ENCODE measurements around the gene FGF18.
"Not testable (repeated sequence)": the region's sequence is repeated elsewhere in the genome, so short reads cannot be mapped to it uniquely, and the experiment has no call there.

Gene FGF18

DNA sequence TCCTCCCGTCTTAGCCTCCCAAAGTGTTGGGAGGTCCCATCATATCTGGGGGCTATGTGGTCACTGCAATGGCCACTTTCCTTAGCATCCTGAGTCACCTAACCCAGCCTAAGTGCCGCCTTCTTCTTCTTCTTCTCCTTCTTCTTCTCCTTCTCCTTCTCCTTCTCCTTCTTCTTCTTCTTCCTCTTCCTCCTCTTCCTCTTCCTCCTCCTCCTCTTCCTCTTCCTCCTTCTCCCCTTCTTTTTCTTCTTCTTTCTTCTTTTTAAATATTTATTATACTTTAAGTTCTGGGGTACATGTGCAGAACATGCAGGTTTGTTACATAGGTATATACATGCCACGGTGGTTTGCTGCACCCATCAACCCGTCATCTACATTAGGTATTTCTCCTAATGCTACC lies 78.0 kb downstream of the FGF18 start:
- DNase-seq (ENCODE audit: low read depth) = not testable (repeated sequence)

DNA sequence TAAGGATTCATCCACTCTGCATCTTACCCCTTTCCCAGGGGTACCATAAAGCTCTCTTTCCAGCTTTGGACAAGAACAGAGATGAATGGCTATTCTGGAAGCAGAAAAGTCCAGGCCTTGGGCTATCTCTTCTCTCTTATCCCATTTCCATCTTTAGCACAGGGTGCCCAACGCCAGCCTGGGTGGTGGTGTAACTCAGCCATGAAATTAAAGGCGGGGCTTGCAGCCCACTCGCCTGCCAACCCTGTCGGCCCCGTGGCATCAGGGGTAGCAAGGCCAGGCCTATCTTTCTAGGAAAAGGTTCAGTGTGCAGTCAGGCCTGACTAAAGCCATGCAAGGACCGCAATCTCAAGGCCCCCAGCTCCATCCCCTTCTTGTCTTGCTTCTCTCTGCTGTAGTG lies 78.7 kb downstream of the FGF18 start:
- no peak for DNase-seq (ENCODE audit: low read depth)

DNA sequence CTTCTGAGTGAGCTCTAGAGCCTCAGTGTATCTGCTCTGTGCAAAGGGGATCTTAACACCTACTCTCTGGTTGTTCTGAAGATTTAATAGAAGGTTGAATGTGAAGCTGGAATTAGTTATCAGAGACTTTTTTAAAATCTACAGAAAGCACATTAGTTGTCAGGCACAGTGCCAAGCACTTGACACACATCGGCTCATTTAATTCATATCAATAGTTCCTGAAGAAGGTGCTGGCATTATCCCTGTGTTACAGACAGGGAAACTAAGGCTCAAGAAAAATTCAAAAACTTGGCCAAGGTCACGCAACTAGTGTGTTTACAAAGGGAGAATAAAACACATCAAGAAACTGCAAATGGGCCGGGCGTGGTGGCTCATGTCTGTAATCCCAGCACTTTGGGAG lies 80.2 kb downstream of the FGF18 start:
- DNase-seq (ENCODE audit: low read depth) = no peak

DNA sequence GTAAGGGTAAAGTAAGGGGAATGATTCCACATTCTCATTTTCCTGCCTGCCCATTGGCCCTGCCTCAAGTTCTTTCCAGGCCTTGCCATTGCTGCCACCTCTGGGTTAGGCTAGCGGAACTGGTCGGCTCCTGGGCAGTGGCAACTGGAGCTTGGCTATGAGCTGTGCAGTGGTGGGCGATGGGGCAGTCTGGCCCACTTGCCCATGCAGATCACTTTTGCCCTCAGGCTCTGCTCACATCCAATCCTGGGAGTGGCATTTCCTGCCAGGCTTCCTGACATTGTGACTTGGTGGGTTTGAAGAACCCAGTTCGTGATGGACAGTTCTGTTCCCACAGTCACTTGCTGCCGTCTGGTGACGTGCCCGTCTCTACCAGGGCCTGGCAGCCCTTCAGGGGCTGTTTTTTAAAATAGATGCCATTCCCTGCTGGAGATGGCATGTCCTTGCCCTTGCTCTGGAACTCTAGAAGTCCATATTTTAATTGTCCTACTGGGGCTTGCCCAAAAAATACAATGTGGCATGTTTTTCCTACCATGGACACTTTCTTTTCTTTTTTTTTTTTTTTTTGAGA lies 86.1 kb downstream of the FGF18 start:
- DNase-seq (ENCODE audit: low read depth) = no peak

DNA sequence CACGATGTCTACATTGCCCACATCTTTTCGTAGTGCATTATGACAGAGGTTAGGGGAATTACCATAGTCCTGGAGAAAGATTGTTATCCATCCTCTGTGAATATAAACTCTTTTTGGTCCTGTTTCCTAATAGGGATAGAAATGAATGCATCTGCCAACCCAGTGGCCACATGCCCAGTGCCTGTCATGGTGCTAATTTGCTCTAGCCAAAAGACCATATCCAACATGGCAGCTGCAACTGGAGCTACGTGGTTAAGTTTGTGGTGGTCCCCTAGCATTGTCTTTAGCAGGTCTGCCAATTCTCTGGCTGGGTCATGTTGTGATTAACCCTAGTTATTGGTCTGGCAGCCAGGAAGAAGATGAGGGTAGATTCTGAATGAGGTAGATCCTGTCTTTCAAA lies 87.5 kb downstream of the FGF18 start:
- no peak for DNase-seq (ENCODE audit: low read depth)

All from amniotic epithelial cell (primary cell).